ENCODE data around the gene DMBX1.
A peak's percentile ranks its signal among the peaks of the same experiment; 100 is the strongest.

Gene DMBX1

GRCh38 chr1:46467183-46467504 lies 22.5 kb upstream of the DMBX1 start:
- Histone ChIP-seq H3K9ac (ENCODE audit: low read depth, low read length) (peak overlapping the region; percentile 65; the same call in 1 of the 2 replicates), H3K4me1 (ENCODE audit: insufficient read depth, low read length) (peaks cover 12% of the 10 kb centered on the region), H3K36me3 (ENCODE audit: insufficient read depth, low read length) (no peaks in the 10 kb centered on the region), H3K9me3 (ENCODE audit: control insufficient read depth, insufficient read depth, low read length) (no peaks in the 10 kb centered on the region)

GRCh38 chr1:46469881-46470280 lies 19.8 kb upstream of the DMBX1 start:
- no peaks in the 10 kb centered on the region for H3K9me3 ChIP-seq (ENCODE audit: control insufficient read depth, insufficient read depth, low read length)
- H3K36me3 ChIP-seq (ENCODE audit: insufficient read depth, low read length): no peaks in the 10 kb centered on the region
- peaks cover 9% of the 10 kb centered on the region for H3K4me1 ChIP-seq (ENCODE audit: insufficient read depth, low read length)
- H3K9ac ChIP-seq (ENCODE audit: low read depth, low read length): no peak overlapping the region

GRCh38 chr1:46471848-46472492 lies 17.7 kb upstream of the DMBX1 start:
- Histone ChIP-seq H3K9ac (ENCODE audit: low read depth, low read length) (no peak overlapping the region), H3K4me1 (ENCODE audit: insufficient read depth, low read length) (peaks cover 7% of the 10 kb centered on the region), H3K36me3 (ENCODE audit: insufficient read depth, low read length) (no peaks in the 10 kb centered on the region), H3K9me3 (ENCODE audit: control insufficient read depth, insufficient read depth, low read length) (no peaks in the 10 kb centered on the region)

DNA sequence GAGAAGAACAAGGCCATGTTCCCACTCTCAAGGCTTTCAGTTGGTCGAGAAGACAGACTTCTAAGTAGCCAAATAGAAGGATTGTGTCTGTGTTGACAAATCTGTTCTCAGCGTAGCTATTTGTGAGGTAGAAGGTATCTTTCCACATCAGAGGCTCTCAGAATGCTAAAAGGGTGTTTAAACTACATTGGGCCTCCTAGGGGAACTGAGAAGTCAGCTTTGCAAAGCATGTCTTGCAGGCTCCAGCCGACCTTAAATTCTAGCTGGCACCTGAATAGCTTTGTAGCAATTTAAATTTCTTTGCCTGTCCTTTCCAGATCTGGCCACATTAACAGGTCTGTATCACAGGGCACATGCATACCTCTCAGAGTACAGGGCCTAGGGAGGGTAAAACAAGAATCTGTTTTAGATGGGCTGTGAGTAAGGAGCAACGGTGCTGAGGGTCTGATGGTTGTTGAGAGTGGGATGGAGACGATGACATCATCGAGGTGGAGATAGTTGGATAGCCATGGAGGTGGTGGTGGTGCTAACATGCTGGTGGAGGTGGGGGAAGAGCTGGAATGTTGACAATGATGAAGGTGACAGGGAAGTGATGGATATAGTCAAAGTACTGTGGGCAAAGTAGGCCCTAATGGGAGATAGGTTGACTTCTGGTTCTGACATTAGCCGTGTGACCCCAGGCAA lies 17.0 kb upstream of the DMBX1 start:
- Histone ChIP-seq H3K9me3 (ENCODE audit: control insufficient read depth, insufficient read depth, low read length) (no peaks in the 10 kb centered on the region), H3K36me3 (ENCODE audit: insufficient read depth, low read length) (no peaks in the 10 kb centered on the region)

DNA sequence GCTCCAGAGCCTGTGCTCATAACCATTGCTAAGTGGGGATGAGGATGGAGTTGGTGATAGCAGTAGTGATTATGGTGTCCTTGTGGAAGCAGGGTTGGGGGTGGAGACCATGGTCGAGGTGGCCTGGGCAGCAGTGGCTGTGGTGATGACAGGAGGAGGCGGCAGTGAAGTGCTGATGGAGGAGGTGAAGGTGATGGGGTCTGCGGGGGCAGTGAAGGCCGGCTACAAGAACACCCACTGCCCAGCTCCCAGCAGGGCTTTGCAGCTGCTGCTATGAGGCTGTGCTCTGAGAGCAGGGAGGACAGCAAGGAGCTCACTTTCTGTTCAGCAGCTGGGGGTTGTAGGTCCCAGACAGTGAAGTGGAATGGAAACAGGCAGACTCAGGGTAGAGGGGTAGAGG lies 15.6 kb upstream of the DMBX1 start:
- Histone ChIP-seq H3K9ac (ENCODE audit: low read depth, low read length) (no peak overlapping the region), H3K36me3 (ENCODE audit: insufficient read depth, low read length) (no peaks in the 10 kb centered on the region), H3K4me1 (ENCODE audit: insufficient read depth, low read length) (peaks cover 4% of the 10 kb centered on the region; the same call in 1 of the 2 replicates), H3K9me3 (ENCODE audit: control insufficient read depth, insufficient read depth, low read length) (no peaks in the 10 kb centered on the region)

More for the DNA sequence above, 17.0 kb upstream of the DMBX1 start:
- no peak overlapping the region for H3K9ac ChIP-seq (ENCODE audit: low read depth, low read length)
- H3K4me1 ChIP-seq (ENCODE audit: insufficient read depth, low read length): peaks cover 4% of the 10 kb centered on the region; the same call in 1 of the 2 replicates

DNA sequence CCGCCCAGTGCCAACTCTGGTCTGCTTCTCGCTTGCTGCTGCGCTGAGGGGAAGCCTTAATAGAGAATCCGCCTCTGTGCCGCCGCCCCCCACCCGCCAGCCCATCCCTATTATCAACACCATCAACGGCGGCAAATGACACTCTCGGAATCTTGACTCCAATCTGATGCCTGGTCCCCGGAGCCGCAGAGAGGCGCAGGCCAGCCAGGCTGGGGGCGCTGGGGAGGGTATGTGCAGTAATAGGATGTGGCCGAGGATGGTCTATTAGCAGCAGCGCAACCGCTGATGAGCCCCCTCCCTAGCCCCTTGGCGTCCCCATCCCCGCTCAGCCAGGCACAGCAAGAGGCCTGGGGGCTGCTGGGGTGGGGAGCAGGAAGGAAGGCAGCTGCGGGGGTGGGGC lies 15.1 kb upstream of the DMBX1 start:
- Histone ChIP-seq H3K9me3 (ENCODE audit: control insufficient read depth, insufficient read depth, low read length) (no peaks in the 10 kb centered on the region), H3K36me3 (ENCODE audit: insufficient read depth, low read length) (no peaks in the 10 kb centered on the region), H3K4me1 (ENCODE audit: insufficient read depth, low read length) (peaks cover 4% of the 10 kb centered on the region; the same call in 1 of the 2 replicates), H3K9ac (ENCODE audit: low read depth, low read length) (no peak overlapping the region)

DNA sequence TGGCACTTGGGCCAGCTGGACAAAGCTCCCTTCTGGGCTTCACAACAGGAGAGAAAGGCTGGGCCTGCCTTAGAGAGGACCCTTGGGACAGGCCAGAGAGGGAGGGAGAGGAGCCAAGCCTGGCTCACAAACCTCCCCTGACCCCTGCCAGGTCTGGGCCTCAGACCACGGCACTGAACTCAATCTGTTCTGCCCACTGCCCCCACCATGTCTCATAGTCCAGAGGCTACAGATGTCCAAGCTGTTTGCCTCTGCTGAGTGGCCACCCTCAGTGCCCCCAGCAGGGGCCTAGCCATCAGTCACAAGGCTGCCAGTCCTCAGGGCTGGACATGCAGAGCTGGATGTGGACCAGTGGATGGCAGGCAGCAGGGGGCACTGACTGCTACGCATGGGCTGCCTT lies 13.0 kb upstream of the DMBX1 start:
- Histone ChIP-seq H3K4me1 (ENCODE audit: insufficient read depth, low read length) (peaks cover 4% of the 10 kb centered on the region), H3K9me3 (ENCODE audit: control insufficient read depth, insufficient read depth, low read length) (no peaks in the 10 kb centered on the region), H3K9ac (ENCODE audit: low read depth, low read length) (no peak overlapping the region), H3K36me3 (ENCODE audit: insufficient read depth, low read length) (no peaks in the 10 kb centered on the region)

- Histone ChIP-seq H3K9ac (ENCODE audit: low read depth, low read length) (no peak overlapping the region), H3K9me3 (ENCODE audit: control insufficient read depth, insufficient read depth, low read length) (no peaks in the 10 kb centered on the region), H3K4me1 (ENCODE audit: insufficient read depth, low read length) (peaks cover 4% of the 10 kb centered on the region), H3K36me3 (ENCODE audit: insufficient read depth, low read length) (no peaks in the 10 kb centered on the region)
Measured at GRCh38 chr1:46477153-46477929, 12.3 kb upstream of the DMBX1 start.

- H3K4me1 ChIP-seq (ENCODE audit: insufficient read depth, low read length): peaks cover 4% of the 10 kb centered on the region
- no peak overlapping the region for H3K9ac ChIP-seq (ENCODE audit: low read depth, low read length)
- H3K36me3 ChIP-seq (ENCODE audit: insufficient read depth, low read length): no peaks in the 10 kb centered on the region
- H3K9me3 ChIP-seq (ENCODE audit: control insufficient read depth, insufficient read depth, low read length): no peaks in the 10 kb centered on the region
Measured at GRCh38 chr1:46478721-46479485, 10.7 kb upstream of the DMBX1 start.

DNA sequence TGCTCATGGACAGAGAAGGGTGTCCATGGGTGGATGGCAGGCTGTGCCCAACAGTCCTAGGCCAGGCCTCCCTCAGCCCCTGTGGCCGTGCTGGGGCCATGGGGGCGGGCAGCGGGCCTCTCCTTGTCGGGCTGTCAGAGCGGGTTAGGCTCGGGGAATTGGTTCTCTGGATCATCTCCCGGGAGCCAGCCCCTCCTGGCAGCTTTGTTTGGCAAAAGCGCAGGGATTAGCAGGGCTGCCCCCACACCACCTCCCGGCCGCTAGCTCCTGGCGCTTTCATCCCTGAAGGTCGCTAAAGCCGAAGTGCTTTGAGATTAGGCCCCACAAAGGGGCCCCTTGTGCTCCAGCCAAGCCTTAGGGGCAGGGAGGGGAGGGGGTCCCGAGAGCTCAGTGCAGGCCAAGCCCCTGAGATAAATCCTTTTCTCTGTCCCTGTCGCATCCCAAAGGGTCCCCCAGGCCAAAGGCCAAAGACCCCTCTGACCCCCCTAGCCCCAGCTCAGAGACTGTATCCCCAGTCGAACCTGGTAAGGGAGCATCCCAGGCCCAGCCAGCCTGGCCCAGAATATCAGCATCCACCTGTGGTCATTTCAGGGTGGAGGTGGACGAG lies 9.8 kb upstream of the DMBX1 start:
- peaks cover 4% of the 10 kb centered on the region for H3K4me1 ChIP-seq (ENCODE audit: insufficient read depth, low read length)
- no peaks in the 10 kb centered on the region for H3K9me3 ChIP-seq (ENCODE audit: control insufficient read depth, insufficient read depth, low read length)
- no peak overlapping the region for H3K9ac ChIP-seq (ENCODE audit: low read depth, low read length)
- H3K36me3 ChIP-seq (ENCODE audit: insufficient read depth, low read length): no peaks in the 10 kb centered on the region

DNA sequence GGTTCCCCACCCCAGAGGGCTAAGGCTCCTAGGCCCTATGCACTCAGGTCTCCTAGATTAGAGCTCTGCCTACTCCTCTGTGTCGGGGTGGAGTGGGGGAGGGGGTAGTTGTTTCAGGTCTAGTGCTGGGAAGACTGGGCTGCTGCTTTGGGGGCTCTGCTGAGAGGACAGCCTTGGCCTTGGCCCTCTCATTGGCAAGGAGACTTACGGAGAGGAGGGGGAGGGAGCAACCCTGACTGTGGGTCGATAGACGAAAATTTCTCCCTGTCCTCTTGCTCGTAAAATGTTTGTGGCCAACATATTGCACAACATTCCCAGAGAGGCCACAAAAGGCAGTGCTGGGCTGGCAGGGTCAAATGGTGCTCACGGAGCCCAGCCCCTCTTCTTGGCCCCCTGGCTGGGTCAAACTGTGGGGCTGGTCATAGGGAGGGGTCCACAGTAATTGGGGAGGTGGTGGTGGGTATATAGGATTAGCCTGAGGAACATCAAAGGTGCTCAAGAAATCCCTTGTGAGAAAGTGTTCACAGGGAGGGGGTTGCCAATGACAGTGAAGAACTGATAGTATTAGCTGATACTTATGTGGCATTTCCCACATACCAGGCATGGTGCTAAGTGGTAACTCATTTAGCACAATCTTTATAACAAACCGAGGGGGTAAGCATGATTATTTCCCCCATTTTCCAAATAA lies 8.5 kb upstream of the DMBX1 start:
- Histone ChIP-seq H3K9ac (ENCODE audit: low read depth, low read length) (no peak overlapping the region), H3K36me3 (ENCODE audit: insufficient read depth, low read length) (no peaks in the 10 kb centered on the region), H3K4me1 (ENCODE audit: insufficient read depth, low read length) (peaks cover 4% of the 10 kb centered on the region), H3K9me3 (ENCODE audit: control insufficient read depth, insufficient read depth, low read length) (no peaks in the 10 kb centered on the region)

DNA sequence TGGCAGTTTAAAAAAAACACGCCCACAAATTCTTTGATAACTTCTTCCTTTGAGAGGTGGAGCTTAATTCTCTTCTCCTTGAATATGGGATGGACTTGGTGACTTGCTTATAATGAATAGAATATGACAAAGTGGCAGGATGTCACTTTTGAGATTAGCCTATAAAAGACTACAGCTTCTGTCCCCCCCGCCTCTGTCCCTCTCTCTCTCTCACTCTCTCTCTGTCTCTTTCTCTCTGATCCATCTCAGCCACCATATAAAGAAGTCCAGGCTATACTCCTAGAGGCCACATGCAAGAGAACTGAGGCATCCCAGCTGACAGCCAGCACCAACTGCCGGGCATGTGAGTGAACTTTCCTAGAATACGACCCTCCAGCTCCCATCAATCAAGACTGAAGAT lies 7.7 kb upstream of the DMBX1 start:
- H3K9me3 ChIP-seq (ENCODE audit: control insufficient read depth, insufficient read depth, low read length): no peaks in the 10 kb centered on the region
- no peak overlapping the region for H3K9ac ChIP-seq (ENCODE audit: low read depth, low read length)
- peaks cover 4% of the 10 kb centered on the region for H3K4me1 ChIP-seq (ENCODE audit: insufficient read depth, low read length)
- no peaks in the 10 kb centered on the region for H3K36me3 ChIP-seq (ENCODE audit: insufficient read depth, low read length)

- no peak overlapping the region for H3K9ac ChIP-seq (ENCODE audit: low read depth, low read length)
- no peaks in the 10 kb centered on the region for H3K9me3 ChIP-seq (ENCODE audit: control insufficient read depth, insufficient read depth, low read length)
- H3K4me1 ChIP-seq (ENCODE audit: insufficient read depth, low read length): peaks cover 8% of the 10 kb centered on the region
- H3K36me3 ChIP-seq (ENCODE audit: insufficient read depth, low read length): no peaks in the 10 kb centered on the region
Measured at GRCh38 chr1:46483589-46483988, 6.0 kb upstream of the DMBX1 start.
